A673 (cell line): ENCODE results near the gene CGB2.

ENCODE experiments used
- EZH2 ChIP-seq: fragments of 200-600 bp; sonication (generic); IDR thresholded peaks from 2 replicates; pipeline ENCODE4 v1.6.1; 2017; ENCODE audit warnings: borderline replicate concordance, low read depth, mild to moderate bottlenecking, mixed read lengths, antibody characterized with exemption, low read length; ENCODE audit not compliant: poor library complexity, severe bottlenecking
- TF ChIP-seq, protein P1 (sequence below): fragments of 300-800, 200-600 bp; sonication (generic); conservative IDR thresholded peaks from 2 replicates; pipeline ENCODE4 v1.5.1; 2017; ENCODE audit warnings: low read depth, mild to moderate bottlenecking, antibody characterized with exemption, low read length, moderate library complexity, mixed read lengths

DNA sequence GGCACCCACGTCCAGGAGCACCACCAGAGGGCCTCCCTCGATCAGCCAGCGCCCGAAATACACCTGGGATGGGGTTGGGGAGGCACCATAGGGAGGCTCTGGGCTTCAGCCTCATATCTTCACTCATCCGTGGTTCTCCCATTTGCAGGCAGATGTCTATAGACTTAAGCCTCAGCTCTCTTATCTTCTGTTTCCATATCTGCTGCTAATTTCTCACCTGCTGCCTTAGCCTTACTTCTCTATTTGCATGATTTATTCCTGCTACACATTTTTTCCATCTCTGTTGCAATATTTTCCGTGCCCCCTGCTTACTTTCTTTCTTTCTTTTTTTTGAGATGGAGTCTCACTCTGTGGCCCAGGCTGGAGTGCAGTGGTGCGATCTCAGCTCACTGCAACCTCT is 44.4 kb upstream of the CGB2 start:
- TF ChIP-seq, protein P1, sequence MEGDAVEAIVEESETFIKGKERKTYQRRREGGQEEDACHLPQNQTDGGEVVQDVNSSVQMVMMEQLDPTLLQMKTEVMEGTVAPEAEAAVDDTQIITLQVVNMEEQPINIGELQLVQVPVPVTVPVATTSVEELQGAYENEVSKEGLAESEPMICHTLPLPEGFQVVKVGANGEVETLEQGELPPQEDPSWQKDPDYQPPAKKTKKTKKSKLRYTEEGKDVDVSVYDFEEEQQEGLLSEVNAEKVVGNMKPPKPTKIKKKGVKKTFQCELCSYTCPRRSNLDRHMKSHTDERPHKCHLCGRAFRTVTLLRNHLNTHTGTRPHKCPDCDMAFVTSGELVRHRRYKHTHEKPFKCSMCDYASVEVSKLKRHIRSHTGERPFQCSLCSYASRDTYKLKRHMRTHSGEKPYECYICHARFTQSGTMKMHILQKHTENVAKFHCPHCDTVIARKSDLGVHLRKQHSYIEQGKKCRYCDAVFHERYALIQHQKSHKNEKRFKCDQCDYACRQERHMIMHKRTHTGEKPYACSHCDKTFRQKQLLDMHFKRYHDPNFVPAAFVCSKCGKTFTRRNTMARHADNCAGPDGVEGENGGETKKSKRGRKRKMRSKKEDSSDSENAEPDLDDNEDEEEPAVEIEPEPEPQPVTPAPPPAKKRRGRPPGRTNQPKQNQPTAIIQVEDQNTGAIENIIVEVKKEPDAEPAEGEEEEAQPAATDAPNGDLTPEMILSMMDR: no peak
- no peak for TF ChIP-seq EZH2
